Heart left ventricle (tissue), 13 donors: ENCODE measurements around the gene ATP13A2.

Experiments used
- POLR2A ChIP-seq, 2 donors: fragments of 450-650 bp; IDR thresholded peaks; one replicate each; pipeline ENCODE4 v1.6.1; 2017; ENCODE audit warnings: antibody characterized with exemption in 2 of 2, mild to moderate bottlenecking in 2 of 2, moderate library complexity in 2 of 2
- TF ChIP-seq, protein P1 (sequence below), 12 donors: fragments of 200-600 bp; sonication (generic) in 4 of 12; IDR thresholded peaks; one replicate each; pipeline versions ENCODE4 v1.5.0 to v1.8.0; 2018 to 2022; ENCODE audit warnings: antibody characterized with exemption in 12 of 12, mild to moderate bottlenecking in 5 of 12
- donor health status: ischemic (EF 13 %, LVEDD 7.1; RV severe dilation, severe dysfunction).
- donor health status: DM: no; HTN: yes; CAD: no.
- donor health status: DM: no; HTN: no; CAD: no.
- donor health status: ischemic (EF 25% LVEDD 6.9; RV normal size, moderate dysfunction).
- donor health status: ischemic (EF 25% LVEDD 5.7; RV mildly dilated, moderate dysfunction).
- donor health status: ischemic (EF 35%, LVEDD 5.7; RV mildly dilated, moderate dysfunction).
- donor health status: nonischemic (EF 11% LVEDD 7.7; RV severe dilation, severe dysfunction).
- donor health status: DM: yes; HTN: yes; CAD: no.
- donor health status: PGD.
- donor health status: ischemic (EF 29% LVEDD 5.4; RV normal size, mild dysfunction).
- donor health status: nonischemic (EF 23%, LVEDD 6.1; RV moderate dilation, normal function).

DNA sequence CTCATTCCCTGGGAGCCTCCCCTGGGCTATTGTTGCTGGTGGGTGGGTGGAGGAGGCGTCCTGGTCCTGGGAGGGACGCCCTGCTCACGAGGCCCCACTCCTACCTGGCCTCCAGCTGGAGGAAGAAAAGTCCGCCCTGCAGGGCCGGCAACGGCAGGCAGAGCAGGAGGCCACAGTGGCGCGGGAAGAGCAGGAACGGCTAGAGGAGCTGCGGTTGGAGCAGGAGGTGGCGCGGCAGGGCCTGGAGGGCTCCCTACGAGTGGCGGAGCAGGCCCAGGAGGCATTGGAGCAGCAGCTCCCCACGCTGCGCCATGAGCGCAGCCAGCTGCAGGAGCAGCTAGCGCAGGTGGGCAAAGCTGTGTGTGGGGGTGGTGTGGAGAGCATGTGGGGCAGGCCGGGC is 65.1 kb downstream of the ATP13A2 start:
- TF ChIP-seq, protein P1, sequence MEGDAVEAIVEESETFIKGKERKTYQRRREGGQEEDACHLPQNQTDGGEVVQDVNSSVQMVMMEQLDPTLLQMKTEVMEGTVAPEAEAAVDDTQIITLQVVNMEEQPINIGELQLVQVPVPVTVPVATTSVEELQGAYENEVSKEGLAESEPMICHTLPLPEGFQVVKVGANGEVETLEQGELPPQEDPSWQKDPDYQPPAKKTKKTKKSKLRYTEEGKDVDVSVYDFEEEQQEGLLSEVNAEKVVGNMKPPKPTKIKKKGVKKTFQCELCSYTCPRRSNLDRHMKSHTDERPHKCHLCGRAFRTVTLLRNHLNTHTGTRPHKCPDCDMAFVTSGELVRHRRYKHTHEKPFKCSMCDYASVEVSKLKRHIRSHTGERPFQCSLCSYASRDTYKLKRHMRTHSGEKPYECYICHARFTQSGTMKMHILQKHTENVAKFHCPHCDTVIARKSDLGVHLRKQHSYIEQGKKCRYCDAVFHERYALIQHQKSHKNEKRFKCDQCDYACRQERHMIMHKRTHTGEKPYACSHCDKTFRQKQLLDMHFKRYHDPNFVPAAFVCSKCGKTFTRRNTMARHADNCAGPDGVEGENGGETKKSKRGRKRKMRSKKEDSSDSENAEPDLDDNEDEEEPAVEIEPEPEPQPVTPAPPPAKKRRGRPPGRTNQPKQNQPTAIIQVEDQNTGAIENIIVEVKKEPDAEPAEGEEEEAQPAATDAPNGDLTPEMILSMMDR (IDR thresholded peaks at IDR 0.05) = no peak
- TF ChIP-seq POLR2A (IDR thresholded peaks at IDR 0.05) = no peak
